GM06990 (cell line): ENCODE data around the gene PLSCR4.

ENCODE experiments used
- DNase-seq: peaks from one replicate; pipeline ENCODE4 v3.0.0-alpha.2; 2011; ENCODE audit not compliant: insufficient read length; ENCODE audit errors: extremely low read depth
- H3K27me3 ChIP-seq: replicated peaks from 2 replicates; pipeline ENCODE4 v1.6.0; 2011; ENCODE audit warnings: low read length; ENCODE audit not compliant: control insufficient read depth, insufficient read depth
- H3K36me3 ChIP-seq: 2 replicates; pipeline ENCODE4 v1.5.1; 2011; ENCODE audit warnings: low read length; ENCODE audit not compliant: control insufficient read depth, insufficient read depth
- H3K4me3 ChIP-seq: replicated peaks from 2 replicates; pipeline ENCODE4 v1.5.1; 2011; ENCODE audit warnings: low read depth, mild to moderate bottlenecking, control low read depth, low read length
- CTCF ChIP-seq: IDR thresholded peaks from 2 replicates; pipeline ENCODE4 v1.5.1; 2011; ENCODE audit warnings: low read length, control low read depth, mild to moderate bottlenecking, inconsistent platforms; ENCODE audit not compliant: insufficient read depth, poor library complexity, severe bottlenecking

PLSCR4 gene

GRCh38 chr3:146164971-146165769 is 85.7 kb downstream of the PLSCR4 start:
- H3K27me3 ChIP-seq: no peaks in the 10 kb centered on the region

GRCh38 chr3:146164506-146164905 is 86.4 kb downstream of the PLSCR4 start:
- H3K27me3 ChIP-seq: no peaks in the 10 kb centered on the region
- TF ChIP-seq CTCF: no peak
- H3K4me3 ChIP-seq: no peak overlapping the region
- no peak for DNase-seq
- H3K36me3 ChIP-seq: no peaks in the 10 kb centered on the region

More at GRCh38 chr3:146164971-146165769, 85.7 kb downstream of the PLSCR4 start:
- Histone ChIP-seq H3K36me3 (no peaks in the 10 kb centered on the region), H3K4me3 (no peak overlapping the region)
- no peak for DNase-seq
- TF ChIP-seq CTCF: no peak

- Histone ChIP-seq H3K4me3 (no peak overlapping the region), H3K36me3 (no peaks in the 10 kb centered on the region), H3K27me3 (no peaks in the 10 kb centered on the region)
- TF ChIP-seq CTCF: no peak
- no peak for DNase-seq
These were observed 86.8 kb downstream of the PLSCR4 start for GRCh38 chr3:146164071-146164470.

GRCh38 chr3:146163584-146163983 is 87.3 kb downstream of the PLSCR4 start:
- TF ChIP-seq CTCF: no peak
- Histone ChIP-seq H3K36me3 (no peaks in the 10 kb centered on the region), H3K4me3 (no peak overlapping the region), H3K27me3 (no peaks in the 10 kb centered on the region)
- DNase-seq: no peak

- TF ChIP-seq CTCF: no peak
- DNase-seq: no peak
- H3K36me3 ChIP-seq: no peaks in the 10 kb centered on the region
- no peak overlapping the region for H3K4me3 ChIP-seq
- no peaks in the 10 kb centered on the region for H3K27me3 ChIP-seq
These were observed 88.3 kb downstream of the PLSCR4 start for GRCh38 chr3:146162561-146162960.

GRCh38 chr3:146161663-146162002 is 89.3 kb downstream of the PLSCR4 start:
- H3K4me3 ChIP-seq: no peak overlapping the region
- H3K27me3 ChIP-seq: no peaks in the 10 kb centered on the region
- TF ChIP-seq CTCF: no peak
- no peaks in the 10 kb centered on the region for H3K36me3 ChIP-seq
- DNase-seq: no peak
